CD4-positive, CD25-positive, alpha-beta regulatory T cell (primary cell): ENCODE data around the gene TPPP3. TPM values are rescaled to one million over a fixed set of nuclear protein-coding genes. Genes with fewer than 3 reads are reported as not detected.

Source experiments
- ATAC-seq, 2 donors: fragments of 150-1000 bp; cut with Tn5 transposase; one replicate each; pipeline ENCODE4 v1.10.0; 2021; ENCODE audit warnings: low read depth in 2 of 2, moderate number of reproducible peaks in 2 of 2, moderate library complexity in 1 of 2
- DNase-seq, 3 donors: peaks; one replicate each; pipeline versions ENCODE4 v3.0.0 to v3.0.0-alpha.2; 2012 to 2022; ENCODE audit warnings: mixed read lengths in 1 of 3
- H3K27ac ChIP-seq: one replicate; pipeline ENCODE4 v1.7.0; 2013; ENCODE audit warnings: mild to moderate bottlenecking, low read length; ENCODE audit not compliant: insufficient read depth, poor library complexity, severe bottlenecking
- H3K27me3 ChIP-seq: one replicate; pipeline ENCODE4 v1.7.0; 2013; ENCODE audit warnings: low read length; ENCODE audit not compliant: control insufficient read depth, insufficient read depth
- H3K36me3 ChIP-seq: one replicate; pipeline ENCODE4 v1.7.0; 2013; ENCODE audit warnings: mild to moderate bottlenecking, low read length, moderate library complexity; ENCODE audit not compliant: control insufficient read depth, insufficient read depth
- H3K4me1 ChIP-seq: 2 replicates; pipeline ENCODE4 v1.7.0; 2013; ENCODE audit warnings: mild to moderate bottlenecking, low read length; ENCODE audit not compliant: insufficient read depth, control insufficient read depth, poor library complexity, severe bottlenecking
- H3K4me3 ChIP-seq: one replicate; pipeline ENCODE4 v1.7.0; 2013; ENCODE audit warnings: low read depth, mild to moderate bottlenecking, low read length, moderate library complexity
- H3K9me3 ChIP-seq, 2 experiments: 1 replicate in 1 of 2; 2 replicates in 1 of 2; pipeline ENCODE4 v1.7.0; 2013; ENCODE audit warnings: low read length in 2 of 2, mild to moderate bottlenecking in 1 of 2, moderate library complexity in 1 of 2; ENCODE audit not compliant: control insufficient read depth in 2 of 2
- H3K27ac Mint-ChIP-seq, 3 donors: one replicate each; pipeline ENCODE4 v1.8.0; 2020 to 2022; ENCODE audit warnings: mild to moderate bottlenecking in 3 of 3, mixed read lengths in 3 of 3, moderate library complexity in 2 of 3
- H3K27me3 Mint-ChIP-seq: one replicate; pipeline ENCODE4 v1.8.0; 2022; ENCODE audit warnings: mild to moderate bottlenecking, mixed read lengths
- H3K36me3 Mint-ChIP-seq: one replicate; pipeline ENCODE4 v1.8.0; 2020; ENCODE audit warnings: mixed read lengths
- H3K4me1 Mint-ChIP-seq, 4 donors: one replicate each; pipeline ENCODE4 v1.8.0; 2020 to 2022; ENCODE audit warnings: mixed read lengths in 4 of 4, mild to moderate bottlenecking in 1 of 4
- H3K4me3 Mint-ChIP-seq, 4 donors: one replicate each; pipeline ENCODE4 v1.8.0; 2020 to 2022; ENCODE audit warnings: mild to moderate bottlenecking in 4 of 4, mixed read lengths in 4 of 4, moderate library complexity in 3 of 4
- H3K9me3 Mint-ChIP-seq, 7 donors: one replicate each; pipeline ENCODE4 v1.8.0; 2020 to 2022; ENCODE audit warnings: mixed read lengths in 7 of 7, mild to moderate bottlenecking in 3 of 7, moderate library complexity in 2 of 7
- polyA plus RNA-seq, 4 donors: library from polyadenylated mRNA; unstranded; fragments of 300-500 nt; fragmentation: Illumina TruSeq; gene quantifications; one replicate each; pipeline ENCODE4 v1.2.3, GENCODE V29; 2021
- total RNA-seq: library from RNA; stranded (reverse); gene quantifications from one replicate; pipeline ENCODE4 v1.2.3, GENCODE V29; 2022

The TPPP3 gene
- total and polyA plus RNA-seq, 5 donors from 2014 or later, result not detected

GRCh38 chr16:67399218-67399733 lies 6.0 kb upstream of the TPPP3 start:
- H3K27ac Mint-ChIP-seq, result no peak overlapping the region
- H3K4me3 Mint-ChIP-seq, result no peak overlapping the region
- ATAC-seq, result peak in 1 of 2 donors; percentile 53
- H3K9me3 Mint-ChIP-seq, result no peaks in the 10 kb centered on the region
- Histone ChIP-seq H3K27ac (no peak overlapping the region), H3K36me3 (no peaks in the 10 kb centered on the region), H3K4me1 (peaks cover 7% of the 10 kb centered on the region), H3K4me3 (no peak overlapping the region), H3K27me3 (no peaks in the 10 kb centered on the region), H3K9me3 (no peaks in the 10 kb centered on the region)
- peak in 2 of 3 donors; percentile 23 to 25 for DNase-seq
- H3K36me3 Mint-ChIP-seq, result no peaks in the 10 kb centered on the region
- H3K4me1 Mint-ChIP-seq, result peaks cover 0 to 6% (median under 1%) of the 10 kb centered on the region in 4 donors
- H3K27me3 Mint-ChIP-seq, result peaks cover 33% of the 10 kb centered on the region

GRCh38 chr16:67398546-67399217 lies 5.4 kb upstream of the TPPP3 start:
- H3K9me3 ChIP-seq, result no peaks in the 10 kb centered on the region
- peaks cover 36% of the 10 kb centered on the region for H3K27me3 Mint-ChIP-seq
- H3K4me3 Mint-ChIP-seq, result no peak overlapping the region
- H3K9me3 Mint-ChIP-seq, result no peaks in the 10 kb centered on the region
- no peak for ATAC-seq
- no peak overlapping the region for H3K27ac Mint-ChIP-seq
- no peak overlapping the region for H3K4me3 ChIP-seq
- no peaks in the 10 kb centered on the region for H3K27me3 ChIP-seq
- H3K36me3 ChIP-seq, result no peaks in the 10 kb centered on the region
- H3K4me1 ChIP-seq, result peaks cover 13% of the 10 kb centered on the region
- no peaks in the 10 kb centered on the region for H3K36me3 Mint-ChIP-seq
- no peak overlapping the region for H3K27ac ChIP-seq
- H3K4me1 Mint-ChIP-seq, result peaks cover 0 to 12% (median 3%) of the 10 kb centered on the region in 4 donors
- no peak for DNase-seq

DNA sequence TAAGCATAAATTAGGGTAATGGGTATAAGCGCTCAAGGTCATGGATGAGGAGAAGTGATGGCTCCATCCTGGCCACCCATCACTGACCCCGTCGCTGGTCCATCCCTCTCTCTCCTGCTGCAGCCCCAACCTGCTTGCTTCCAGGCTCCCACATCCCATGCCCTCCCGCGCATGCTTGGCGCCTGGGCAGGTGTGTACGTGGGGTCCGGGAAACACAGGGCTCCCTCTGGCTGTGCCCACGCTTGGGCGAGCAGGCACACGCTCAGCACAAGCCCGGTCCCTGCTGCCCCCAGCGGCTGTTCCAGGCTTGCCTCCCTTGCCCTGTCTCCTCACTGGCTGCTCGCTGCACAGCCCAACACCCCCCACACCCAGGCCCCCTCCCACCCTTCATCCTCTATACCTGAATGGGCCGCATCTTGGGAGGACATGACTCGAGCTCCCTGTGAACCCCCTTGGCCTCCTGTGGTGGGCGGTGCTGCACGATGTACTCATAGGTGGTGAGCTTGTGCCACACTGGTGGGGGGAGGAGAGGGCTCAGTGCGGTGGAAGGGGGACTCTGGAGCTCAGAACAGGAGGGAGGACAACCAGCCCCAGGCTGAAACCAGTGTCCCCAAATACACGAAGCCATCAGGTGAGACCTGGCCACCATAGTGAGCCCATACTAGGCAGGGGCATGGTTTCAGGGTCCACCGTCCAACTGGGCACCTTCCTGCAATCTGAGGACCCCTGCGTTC lies 4.7 kb upstream of the TPPP3 start:
- H3K27me3 Mint-ChIP-seq, result peaks cover 30% of the 10 kb centered on the region
- peaks cover 0 to 14% (median 3%) of the 10 kb centered on the region in 4 donors for H3K4me1 Mint-ChIP-seq

GRCh38 chr16:67397036-67397801 lies 3.9 kb upstream of the TPPP3 start:
- H3K27ac ChIP-seq, result no peak overlapping the region
- no peaks in the 10 kb centered on the region for H3K9me3 ChIP-seq
- H3K27ac Mint-ChIP-seq, result no peak overlapping the region
- H3K4me3 ChIP-seq, result no peak overlapping the region
- peaks cover 0 to 1% (median 0%) of the 10 kb centered on the region in 7 donors for H3K9me3 Mint-ChIP-seq
- peaks cover 32% of the 10 kb centered on the region for H3K27me3 Mint-ChIP-seq
- H3K36me3 Mint-ChIP-seq, result no peaks in the 10 kb centered on the region
- DNase-seq (no peak), ATAC-seq (no peak)
- no peaks in the 10 kb centered on the region for H3K36me3 ChIP-seq
- H3K4me3 Mint-ChIP-seq, result peak overlapping the region in 1 of 4 donors; percentile 47
- peaks cover 0 to 14% (median 3%) of the 10 kb centered on the region in 4 donors for H3K4me1 Mint-ChIP-seq
- peaks cover 18% of the 10 kb centered on the region for H3K4me1 ChIP-seq
- H3K27me3 ChIP-seq, result no peaks in the 10 kb centered on the region

More for the DNA sequence above, 4.7 kb upstream of the TPPP3 start:
- no peaks in the 10 kb centered on the region for H3K36me3 Mint-ChIP-seq
- Histone ChIP-seq H3K9me3 (no peaks in the 10 kb centered on the region), H3K27me3 (no peaks in the 10 kb centered on the region), H3K36me3 (no peaks in the 10 kb centered on the region), H3K4me1 (peaks cover 18% of the 10 kb centered on the region), H3K27ac (no peak overlapping the region), H3K4me3 (no peak overlapping the region)
- H3K9me3 Mint-ChIP-seq, result no peaks in the 10 kb centered on the region
- no peak overlapping the region for H3K27ac Mint-ChIP-seq
- DNase-seq (no peak), ATAC-seq (no peak)
- H3K4me3 Mint-ChIP-seq, result no peak overlapping the region

- Mint-ChIP-seq H3K9me3 (peaks cover 0 to 1% (median 0%) of the 10 kb centered on the region in 7 donors), H3K4me1 (peaks cover 0 to 17% (median 3%) of the 10 kb centered on the region in 4 donors), H3K27me3 (peaks cover 39% of the 10 kb centered on the region), H3K4me3 (no peak overlapping the region), H3K27ac (no peak overlapping the region), H3K36me3 (no peaks in the 10 kb centered on the region)
- ATAC-seq (no peak), DNase-seq (no peak)
- Histone ChIP-seq H3K27ac (no peak overlapping the region), H3K36me3 (no peaks in the 10 kb centered on the region), H3K4me3 (no peak overlapping the region), H3K9me3 (no peaks in the 10 kb centered on the region), H3K4me1 (peaks cover 18% of the 10 kb centered on the region), H3K27me3 (no peaks in the 10 kb centered on the region)
Observed at GRCh38 chr16:67396159-67397035, 3.1 kb upstream of the TPPP3 start.

DNA sequence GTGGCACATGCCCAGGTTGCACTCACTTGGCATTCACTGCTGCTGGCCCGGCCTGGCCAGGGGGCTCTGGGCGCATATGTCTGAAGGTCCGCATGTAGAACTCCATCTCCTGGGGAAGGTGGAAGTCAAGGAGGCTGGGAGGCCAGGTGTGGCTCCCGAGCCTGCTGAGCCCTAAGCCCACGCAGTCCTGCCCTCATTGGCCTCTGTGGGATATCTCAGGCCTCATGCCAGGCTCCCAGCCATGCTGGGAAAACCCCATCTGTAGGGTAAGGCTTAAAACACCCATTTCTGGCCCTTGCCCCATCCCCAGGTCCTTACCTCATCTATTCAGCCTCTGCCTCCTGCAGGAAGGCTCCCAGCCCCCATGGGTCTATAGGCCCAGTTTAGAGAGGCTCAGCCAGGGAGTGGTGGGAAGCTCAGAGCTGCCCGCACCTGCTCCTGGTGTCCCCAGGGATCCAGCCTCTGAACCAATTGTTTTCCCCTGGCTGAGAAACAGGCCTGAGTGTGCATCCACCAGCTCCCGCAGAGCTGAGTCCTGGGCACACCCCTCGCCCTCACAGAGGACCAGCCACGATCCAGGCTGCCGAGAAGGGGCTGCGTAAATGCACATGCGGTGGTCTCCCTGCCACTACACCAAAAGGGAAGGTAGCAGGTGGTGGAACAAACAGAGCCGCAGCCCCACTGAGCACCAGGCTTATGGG lies 2.3 kb upstream of the TPPP3 start:
- no peaks in the 10 kb centered on the region for H3K36me3 Mint-ChIP-seq
- no peak overlapping the region for H3K4me3 Mint-ChIP-seq
- Histone ChIP-seq H3K9me3 (no peaks in the 10 kb centered on the region), H3K36me3 (no peaks in the 10 kb centered on the region), H3K27ac (no peak overlapping the region), H3K4me3 (no peak overlapping the region), H3K4me1 (peaks cover 18% of the 10 kb centered on the region), H3K27me3 (no peaks in the 10 kb centered on the region)
- no peak for ATAC-seq
- H3K9me3 Mint-ChIP-seq, result peaks cover 0 to 1% (median 0%) of the 10 kb centered on the region in 7 donors
- peaks cover 0 to 18% (median 3%) of the 10 kb centered on the region in 4 donors for H3K4me1 Mint-ChIP-seq
- H3K27ac Mint-ChIP-seq, result no peak overlapping the region
- no peak for DNase-seq
- H3K27me3 Mint-ChIP-seq, result peaks cover 39% of the 10 kb centered on the region
